Muscle of back (tissue), 11 donors: ENCODE measurements around the gene GADD45G. TPM values are rescaled to one million over a fixed set of nuclear protein-coding genes. Genes with fewer than 3 reads are reported as not detected.

Source experiments
- DNase-seq, 3 donors: peaks; one replicate each; pipeline versions ENCODE4 v3.0.0 to v3.0.0-alpha.2; 2013
- polyA plus RNA-seq, 10 donors: library from polyadenylated mRNA; unstranded; fragments of 120-200 nt; gene quantifications; one replicate each; pipeline ENCODE4 v1.2.1, GENCODE V29; 2013; ENCODE audit not compliant: insufficient read length in 10 of 10

Gene GADD45G
- polyA plus RNA-seq, 10 donors, result 6.6 to 14.0 (median 8.4) TPM

- no peak for DNase-seq
Measured at GRCh38 chr9:89628601-89629000, 23.8 kb downstream of the GADD45G start.

- DNase-seq, result no peak
Measured at GRCh38 chr9:89629081-89629976, 24.5 kb downstream of the GADD45G start.

- no peak for DNase-seq
Measured at GRCh38 chr9:89630508-89630907, 25.7 kb downstream of the GADD45G start.

- no peak for DNase-seq
Measured at GRCh38 chr9:89631384-89631783, 26.6 kb downstream of the GADD45G start.

GRCh38 chr9:89632192-89632733 is 27.5 kb downstream of the GADD45G start:
- no peak for DNase-seq

- no peak for DNase-seq
Measured at GRCh38 chr9:89632736-89633135, 27.9 kb downstream of the GADD45G start.

GRCh38 chr9:89633404-89633803 is 28.6 kb downstream of the GADD45G start:
- no peak for DNase-seq

GRCh38 chr9:89633920-89634319 is 29.1 kb downstream of the GADD45G start:
- DNase-seq, result no peak

GRCh38 chr9:89634995-89635742 is 30.4 kb downstream of the GADD45G start:
- DNase-seq, result peak; percentile 45 to 64 (median 47)

GRCh38 chr9:89635816-89636215 is 31.0 kb downstream of the GADD45G start:
- DNase-seq, result peak in 2 of 3 donors; percentile 48 to 56

- DNase-seq, result no peak
Measured at GRCh38 chr9:89637787-89638186, 33.0 kb downstream of the GADD45G start.

GRCh38 chr9:89638359-89638758 is 33.5 kb downstream of the GADD45G start:
- no peak for DNase-seq

GRCh38 chr9:89638893-89639292 is 34.1 kb downstream of the GADD45G start:
- DNase-seq, result no peak

GRCh38 chr9:89639367-89639795 is 34.6 kb downstream of the GADD45G start:
- peak; percentile 45 to 64 (median 62) for DNase-seq

GRCh38 chr9:89639961-89640360 is 35.1 kb downstream of the GADD45G start:
- DNase-seq, result no peak

GRCh38 chr9:89640361-89640760 is 35.5 kb downstream of the GADD45G start:
- DNase-seq, result peak in 1 of 3 donors; percentile 50

- DNase-seq, result no peak
Measured at GRCh38 chr9:89640801-89641200, 36.0 kb downstream of the GADD45G start.

- no peak for DNase-seq
Measured at GRCh38 chr9:89641980-89642379, 37.2 kb downstream of the GADD45G start.

GRCh38 chr9:89642789-89643188 is 38.0 kb downstream of the GADD45G start:
- no peak for DNase-seq

GRCh38 chr9:89646189-89646939 is 41.6 kb downstream of the GADD45G start:
- no peak for DNase-seq

- DNase-seq, result no peak
Measured at GRCh38 chr9:89647366-89648128, 42.7 kb downstream of the GADD45G start.
